HepG2 (cell line): ENCODE data around the gene PTHLH. TPM values are rescaled to one million over a fixed set of nuclear protein-coding genes. Genes with fewer than 3 reads are reported as not detected.
A peak's percentile ranks its signal among the peaks of the same experiment; 100 is the strongest.

Experiments
- ATAC-seq: fragments of 200-7000 bp; cut with Tn5 transposase; 3 replicates; pipeline ENCODE4 v1.9.1; 2020; ENCODE audit warnings: mild to moderate bottlenecking, moderate library complexity
- Bru-seq: library from RNA; stranded (reverse); fragments of 400-500 nt; gene quantifications from one replicate; lab custom pipeline; 2021; lab: Mats Ljungman, UMichigan
- BruChase-seq, 2 experiments: library from RNA; stranded (reverse); fragments of 400-500 nt; gene quantifications; one replicate each; lab custom pipeline; 2021; lab: Mats Ljungman, UMichigan
- BruUV-seq: library from RNA; stranded (reverse); fragments of 400-500 nt; replicated peaks from 2 replicates; lab custom pipeline; 2021; lab: Mats Ljungman, UMichigan
- CTCF ChIA-PET: fragments of 300-600 bp; formaldehyde crosslinking; extraction: SDS; loops from one replicate; lab custom pipeline; 2021; ENCODE audit warnings: low total read pairs, inconsistent platforms, low intra/inter-chr PET ratio; lab: Yijun Ruan, JAX
- POLR2A ChIA-PET: fragments of 350-600 bp; sonication (Branson Sonifier 250); formaldehyde crosslinking; loops from one replicate; lab custom pipeline; 2020; ENCODE audit warnings: antibody characterized with exemption, inconsistent platforms; lab: Yijun Ruan, JAX
- DNase-seq: peaks from one replicate; pipeline ENCODE4 v3.0.0-alpha.2; 2015; ENCODE audit warnings: low spot score
- FAIRE-seq: peaks from 3 replicates; lab custom pipeline; 2011; peaks lifted over from hg19 to GRCh38; lab: Jason Lieb, UNC
- H2AFZ ChIP-seq: one replicate; pipeline ENCODE4 v1.6.1; 2011; ENCODE audit warnings: low read length, inconsistent platforms
- H3K27ac ChIP-seq: fragments of 300-600 bp; 3 replicates; pipeline ENCODE4 v1.8.0; 2011; ENCODE audit warnings: mixed run types, mild to moderate bottlenecking, mixed read lengths, low read length, inconsistent platforms; ENCODE audit not compliant: insufficient read depth; ENCODE audit errors: extremely low read length
- H3K27me3 ChIP-seq, 2 experiments: fragments of 200-600 bp in 1 of 2; 2 replicates in 1 of 2; 3 replicates in 1 of 2; pipeline versions ENCODE4 v1.6.0 to v1.8.0; 2011; ENCODE audit warnings: low read length in 2 of 2, mild to moderate bottlenecking in 2 of 2, moderate library complexity in 2 of 2, inconsistent platforms in 1 of 2; ENCODE audit not compliant: insufficient read depth in 2 of 2, control insufficient read depth in 1 of 2
- H3K36me3 ChIP-seq, 2 experiments: fragments of 200-600 bp in 1 of 2; replicated peaks in 1 of 2; 2 replicates in 1 of 2; 3 replicates in 1 of 2; pipeline versions ENCODE4 v1.5.1 to v1.8.0; 2011; ENCODE audit warnings: low read length in 2 of 2, inconsistent platforms in 1 of 2; ENCODE audit not compliant: insufficient read depth in 2 of 2, control insufficient read depth in 1 of 2
- H3K4me1 ChIP-seq: 2 replicates; pipeline ENCODE4 v1.5.1; 2012; ENCODE audit warnings: low read length, inconsistent platforms; ENCODE audit not compliant: insufficient read depth
- H3K4me2 ChIP-seq: 2 replicates; pipeline ENCODE4 v1.6.0; 2011; ENCODE audit warnings: low read depth, low read length, inconsistent platforms
- H3K4me3 ChIP-seq, 3 experiments: fragments of 200-600 bp in 1 of 3; sonication (generic), shearing (Covaris generic) in 1 of 3; replicated peaks in 1 of 3; 2 replicates each; pipeline ENCODE4 v1.5.1; 2011 to 2016; ENCODE audit warnings: low read length in 3 of 3, inconsistent platforms in 2 of 3, low read depth in 2 of 3, mild to moderate bottlenecking in 2 of 3, control low read depth in 1 of 3, mixed read lengths in 1 of 3; ENCODE audit not compliant: insufficient read depth in 1 of 3
- H3K79me2 ChIP-seq: one replicate; pipeline ENCODE4 v1.6.1; 2011; ENCODE audit warnings: low read length, inconsistent platforms; ENCODE audit not compliant: insufficient read depth
- H3K9ac ChIP-seq: 2 replicates; pipeline ENCODE4 v1.6.0; 2011; ENCODE audit warnings: mild to moderate bottlenecking, low read depth, low read length, inconsistent platforms; ENCODE audit not compliant: insufficient read depth
- H3K9me3 ChIP-seq: 2 replicates; pipeline ENCODE4 v1.5.1; 2012; ENCODE audit warnings: mild to moderate bottlenecking, low read length
- H4K20me1 ChIP-seq: 2 replicates; pipeline ENCODE4 v1.6.0; 2011; ENCODE audit warnings: inconsistent platforms, mild to moderate bottlenecking, low read length, moderate library complexity; ENCODE audit not compliant: insufficient read depth
- ETS1 ChIP-seq: sonication (generic); formaldehyde crosslinking; IDR thresholded peaks from 2 replicates; pipeline ENCODE4 v1.4.0; 2020; ENCODE audit warnings: missing genetic modification reagents
- IRF1 ChIP-seq: sonication (generic); formaldehyde crosslinking; IDR thresholded peaks from 2 replicates; pipeline ENCODE4 v1.4.0; 2020; ENCODE audit warnings: low read depth, mild to moderate bottlenecking, missing genetic modification reagents
- IRX3 ChIP-seq: sonication (generic); formaldehyde crosslinking; IDR thresholded peaks from 2 replicates; pipeline ENCODE4 v1.8.1; 2023; ENCODE audit warnings: mild to moderate bottlenecking, low read depth, missing genetic modification reagents, borderline replicate concordance
- KAT2B ChIP-seq: fragments of 150-350 bp; IDR thresholded peaks from 2 replicates; pipeline ENCODE4 v1.6.1; 2014; ENCODE audit warnings: low read depth, low read length, borderline replicate concordance
- MATR3 ChIP-seq: sonication (generic); formaldehyde crosslinking; IDR thresholded peaks from 2 replicates; pipeline ENCODE4 v1.4.0; 2020; ENCODE audit warnings: missing genetic modification reagents
- REST ChIP-seq, 2 experiments: IDR thresholded peaks; 2 replicates each; pipeline ENCODE4 v1.6.1; 2011 to 2012; ENCODE audit warnings: low read length in 2 of 2, borderline replicate concordance in 1 of 2, low read depth in 1 of 2, mild to moderate bottlenecking in 1 of 2, moderate library complexity in 1 of 2
- ZMAT5 ChIP-seq: sonication (generic); formaldehyde crosslinking; IDR thresholded peaks from 2 replicates; pipeline ENCODE4 v1.5.0; 2020; ENCODE audit warnings: mild to moderate bottlenecking, low read depth, missing genetic modification reagents, borderline replicate concordance
- ZNF335 ChIP-seq: sonication (generic); formaldehyde crosslinking; IDR thresholded peaks from 2 replicates; pipeline ENCODE4 v1.4.0; 2020; ENCODE audit warnings: missing genetic modification reagents
- ZNF547 ChIP-seq: sonication (generic); formaldehyde crosslinking; IDR thresholded peaks from 2 replicates; pipeline ENCODE4 v1.5.1; 2020; ENCODE audit warnings: mild to moderate bottlenecking, missing genetic modification reagents
- ZNF660 ChIP-seq: sonication (generic); formaldehyde crosslinking; IDR thresholded peaks from 2 replicates; pipeline ENCODE4 v1.5.1; 2020; ENCODE audit warnings: mild to moderate bottlenecking, low read depth, missing genetic modification reagents, borderline replicate concordance
- ZSCAN9 ChIP-seq: IDR thresholded peaks from 2 replicates; pipeline ENCODE4 v1.6.1; 2016; ENCODE audit warnings: borderline replicate concordance
- WGBS: methylation state at CpG from one replicate; pipeline ENCODE4 v1.1.6; 2017; ENCODE audit warnings: low lambda C conversion rate; 5-methylcytosine and 5-hydroxymethylcytosine counted together
- in situ Hi-C: cut with HindIII; loops from 2 replicates; pipeline ENCODE4 v1.10.0; 2017; ENCODE audit warnings: low pct_unique_long_range_greater_than_20kb; ENCODE audit not compliant: extremely low pct_ligation_motif_present
- intact Hi-C: fragments of 100-400 bp; cut with micrococcal nuclease; formaldehyde crosslinking; loops from one replicate; pipeline ENCODE4 v1.10.0; 2022; ENCODE audit not compliant: unreplicated experiment
- long read RNA-seq, 2 experiments: library from RNA in 1 of 2; library from polyadenylated mRNA in 1 of 2; stranded (forward) in 1 of 2; unstranded in 1 of 2; transcript quantifications; one replicate each; pipeline ENCODE4 v2.0.0, GENCODE V29; 2019 to 2022
- polyA minus RNA-seq, 3 experiments: library from RNA; depleted of rRNA, polyadenylated mRNA; stranded (reverse); fragments of >200 nt; gene quantifications; 2 replicates each; pipeline ENCODE4 v1.2.3, GENCODE V29; 2011; ENCODE audit warnings: low replicate concordance in 1 of 3
- polyA plus RNA-seq, 8 experiments: library from polyadenylated mRNA; depleted of rRNA in 3 of 8; stranded (reverse) in 7 of 8; unstranded in 1 of 8; fragments of >200 nt; fragmentation: Illumina TruSeq in 4 of 8; extraction: Trizol in 4 of 8; gene quantifications; 2 replicates each; pipeline versions ENCODE4 v1.2.1 to v1.2.3, GENCODE V29; 2011 to 2016; ENCODE audit warnings: low read depth in 4 of 8, missing spikeins in 1 of 8, mixed read lengths in 1 of 8; ENCODE audit not compliant: insufficient read depth in 1 of 8
- total RNA-seq, 5 experiments: library from RNA; depleted of rRNA; stranded (reverse); fragments of >200 nt; fragmentation: Illumina TruSeq; extraction: Trizol; gene quantifications; 2 replicates each; pipeline ENCODE4 v1.2.3, GENCODE V29; 2016; ENCODE audit warnings: low read depth in 1 of 5

Gene PTHLH
- total RNA-seq (2016; rRNA removed; fragmentation: Illumina TruSeq; extraction: Trizol) (not detected in 2 replicates), polyA plus RNA-seq (2011; rRNA removed) (0.22 and 0.31 TPM in 2 replicates), polyA minus RNA-seq (2011; rRNA and poly(A)+ RNA removed; ENCODE audit: low replicate concordance) (not detected in 2 replicates), Bru-seq, nascent RNA (percentile 15 among the genes with signal in this experiment), BruChase-seq, experiment 1, labeled RNA remaining after a 6-hour chase (percentile 13 among the genes with signal in this experiment), BruChase-seq, experiment 2, labeled RNA remaining after a 2-hour chase (percentile 12 among the genes with signal in this experiment)
- not detected in 2 replicates for total RNA-seq (2016; cell fraction: cytosol; rRNA removed; fragmentation: Illumina TruSeq; extraction: Trizol; ENCODE audit: low read depth)
- total RNA-seq (2016; cell fraction: insoluble cytoplasmic fraction; rRNA removed; fragmentation: Illumina TruSeq; extraction: Trizol): not detected in 2 replicates
- total RNA-seq (2016; cell fraction: membrane; rRNA removed; fragmentation: Illumina TruSeq; extraction: Trizol): not detected in 2 replicates
- total RNA-seq (2016; cell fraction: nucleus; rRNA removed; fragmentation: Illumina TruSeq; extraction: Trizol): not detected in 2 replicates
- 0.21 and 0.32 TPM in 2 replicates for polyA plus RNA-seq (2011; cell fraction: cytosol; rRNA removed)
- polyA plus RNA-seq (2011; cell fraction: nucleus; rRNA removed): 0.16 and 0.19 TPM in 2 replicates
- 0.40 and 0.56 TPM in 2 replicates for polyA plus RNA-seq (2012)
- polyA plus RNA-seq (2016; cell fraction: cytosol; fragmentation: Illumina TruSeq; extraction: Trizol; ENCODE audit: low read depth): not detected in 2 replicates
- not detected in 2 replicates for polyA plus RNA-seq (2016; cell fraction: insoluble cytoplasmic fraction; fragmentation: Illumina TruSeq; extraction: Trizol; ENCODE audit: low read depth)
- polyA plus RNA-seq (2016; cell fraction: membrane; fragmentation: Illumina TruSeq; extraction: Trizol; ENCODE audit: low read depth): not detected in 2 replicates
- not detected in 2 replicates for polyA plus RNA-seq (2016; cell fraction: nucleus; fragmentation: Illumina TruSeq; extraction: Trizol; ENCODE audit: insufficient read depth, low read depth)
- not detected in 2 replicates for polyA minus RNA-seq (2011; cell fraction: cytosol; rRNA and poly(A)+ RNA removed)
- 0.50 TPM in 1 of 2 replicates, not detected in the other for polyA minus RNA-seq (2011; cell fraction: nucleus; rRNA and poly(A)+ RNA removed)
- long read RNA-seq, experiment 1: 0 reads
- long read RNA-seq, experiment 2, partial matches to known transcripts: 1 of 1 reads
- long read RNA-seq, experiment 2, other reads (novel, unspliced or antisense): 0 of 1 reads

GRCh38 chr12:27972721-27973120 lies at the start of gene PTHLH:
PTHLH (minus strand) TSS chr12:27972733; CDS start chr12:27969494, 3,239 bp downstream.
- Histone ChIP-seq H2AFZ (no peak within 1 kb of the TSS), H3K4me3 (peak within 1 kb of the TSS in 1 of 3 experiments; percentile 33; a peak in 1 of 6 replicates), H3K9me3 (no peaks in the 10 kb centered on the region), H3K4me2 (peak within 1 kb of the TSS; percentile 87), H4K20me1 (no peaks in the 10 kb centered on the region), H3K27ac (no peak within 1 kb of the TSS), H3K36me3 (no peaks in the 10 kb centered on the region), H3K79me2 (no peaks in the 10 kb centered on the region), H3K4me1 (peaks cover 28% of the 10 kb centered on the region), H3K27me3 (peaks cover 0 to 67% of the 10 kb centered on the region in 2 experiments; a peak in 4 of 5 replicates), H3K9ac (no peak within 1 kb of the TSS)
- 1% methylated on average over 2 of the region's 2 CpGs for WGBS
- ChIA-PET POLR2A (no interaction called here), CTCF (no interaction called here)
- ATAC-seq (no peak), FAIRE-seq (no peak), DNase-seq (no peak)
- in situ Hi-C loops: no loop called here
- no TSS peak for BruUV-seq
- intact Hi-C loops: loop anchor here (10.0 kb wide), 1 partner anchor 902 kb away; no protein-coding TSS in a partner anchor
- no peak for TF ChIP-seq IRF1 (CRISPR knock-in tag)
- no peak for TF ChIP-seq ZMAT5 (CRISPR knock-in tag)
- TF ChIP-seq ZNF547 (CRISPR knock-in tag): no peak
- no peak for TF ChIP-seq ETS1
- TF ChIP-seq ZNF660 (CRISPR knock-in tag): no peak
- TF ChIP-seq REST (IDR thresholded peaks at IDR 0.05; ENCODE audit: borderline replicate concordance in 1 of 2, low read depth in 1 of 2, low read length in 2 of 2): no peak
- TF ChIP-seq ZNF335 (CRISPR knock-in tag): no peak
- TF ChIP-seq IRX3 (CRISPR knock-in tag): no peak
- TF ChIP-seq KAT2B: no peak
- TF ChIP-seq MATR3: no peak
- TF ChIP-seq ZSCAN9 (CRISPR knock-in tag): no peak
